Endothelial cell of umbilical vein (primary cell): ENCODE results near the gene EFNB3. TPM values are rescaled to one million over a fixed set of nuclear protein-coding genes. Genes with fewer than 3 reads are reported as not detected.

ENCODE experiments used
- BruUV-seq: library from RNA; stranded (reverse); fragments of 400-500 nt; replicated peaks from 2 replicates; lab custom pipeline; 2021; lab: Mats Ljungman, UMichigan
- CTCF ChIA-PET: fragments of 300-600, 350-600 bp; sonication (Branson Sonifier 250); formaldehyde crosslinking; loops from one replicate; lab custom pipeline; 2021; ENCODE audit warnings: antibody characterized with exemption, inconsistent platforms; lab: Charles Lee
- POLR2A ChIA-PET: fragments of 300-600, 350-600 bp; sonication (Branson Sonifier 250); formaldehyde crosslinking; loops from one replicate; lab custom pipeline; 2021; ENCODE audit warnings: antibody characterized with exemption, inconsistent platforms; lab: Charles Lee
- DNase-seq: peaks from one replicate; pipeline ENCODE4 v3.0.0-alpha.2; 2011; ENCODE audit warnings: low read depth, low spot score
- FAIRE-seq: peaks from 2 replicates; lab custom pipeline; 2011; peaks lifted over from hg19 to GRCh38; lab: Jason Lieb, UNC
- H2AFZ ChIP-seq: 2 replicates; pipeline ENCODE4 v1.6.0; 2012; ENCODE audit warnings: low read depth, low read length, control low read depth, inconsistent platforms
- H3K27ac ChIP-seq: 2 replicates; pipeline ENCODE4 v1.5.1; 2011; ENCODE audit warnings: low read depth, mild to moderate bottlenecking, control low read depth, low read length, moderate library complexity; ENCODE audit not compliant: insufficient read depth
- H3K27me3 ChIP-seq, 2 experiments: 2 replicates each; pipeline versions ENCODE4 v1.6.0 to v1.6.1; 2011; ENCODE audit warnings: low read length in 2 of 2, mixed read lengths in 1 of 2; ENCODE audit not compliant: control insufficient read depth in 2 of 2, insufficient read depth in 2 of 2
- H3K36me3 ChIP-seq, 2 experiments: 2 replicates in 1 of 2; 3 replicates in 1 of 2; pipeline ENCODE4 v1.5.1; 2011; ENCODE audit warnings: low read length in 2 of 2, mild to moderate bottlenecking in 1 of 2, moderate library complexity in 1 of 2; ENCODE audit not compliant: control insufficient read depth in 2 of 2, insufficient read depth in 2 of 2; ENCODE audit errors: extremely low read depth in 1 of 2
- H3K4me1 ChIP-seq: 3 replicates; pipeline ENCODE4 v1.5.1; 2011; ENCODE audit warnings: mild to moderate bottlenecking, low read length; ENCODE audit not compliant: control insufficient read depth, insufficient read depth; ENCODE audit errors: extremely low read depth
- H3K4me2 ChIP-seq: 2 replicates; pipeline ENCODE4 v1.6.1; 2011; ENCODE audit warnings: low read length, control low read depth, mixed read lengths; ENCODE audit not compliant: insufficient read depth
- H3K4me3 ChIP-seq, 3 experiments: fragments of 200-600 bp in 1 of 3; sonication (generic), shearing (Covaris generic) in 1 of 3; replicated peaks in 1 of 3; 2 replicates each; pipeline ENCODE4 v1.5.1; 2011 to 2016; ENCODE audit warnings: control low read depth in 3 of 3, low read length in 3 of 3, mild to moderate bottlenecking in 2 of 3, inconsistent platforms in 1 of 3, low read depth in 1 of 3, moderate library complexity in 1 of 3; ENCODE audit not compliant: insufficient read depth in 1 of 3
- H3K79me2 ChIP-seq: 2 replicates; pipeline ENCODE4 v1.6.0; 2012; ENCODE audit warnings: low read length, inconsistent platforms; ENCODE audit not compliant: control insufficient read depth, insufficient read depth
- H3K9ac ChIP-seq: replicated peaks from 2 replicates; pipeline ENCODE3; 2011; ENCODE audit warnings: low read length, control low read depth; ENCODE audit not compliant: insufficient read depth; ENCODE audit errors: extremely low read depth
- H3K9me1 ChIP-seq: replicated peaks from 3 replicates; pipeline ENCODE4 v1.6.0; 2011; ENCODE audit warnings: mild to moderate bottlenecking, low read length; ENCODE audit not compliant: control insufficient read depth, insufficient read depth; ENCODE audit errors: extremely low read depth
- H3K9me3 ChIP-seq: replicated peaks from 2 replicates; pipeline ENCODE4 v1.5.1; 2012; ENCODE audit warnings: low read length, inconsistent platforms; ENCODE audit not compliant: control insufficient read depth, insufficient read depth
- H4K20me1 ChIP-seq: replicated peaks from 2 replicates; pipeline ENCODE3; 2011; ENCODE audit warnings: mild to moderate bottlenecking, low read length; ENCODE audit not compliant: control insufficient read depth, insufficient read depth; ENCODE audit errors: extremely low read depth
- EZH2 ChIP-seq: IDR thresholded peaks from 2 replicates; pipeline ENCODE4 v1.6.1; 2012; ENCODE audit warnings: borderline replicate concordance, low read depth, mild to moderate bottlenecking, moderate library complexity, low read length, inconsistent platforms; ENCODE audit not compliant: severe bottlenecking
- FOS ChIP-seq: IDR thresholded peaks from 2 replicates; pipeline ENCODE4 v1.6.1; 2011; ENCODE audit warnings: mild to moderate bottlenecking, low read length, moderate library complexity, borderline replicate concordance; ENCODE audit not compliant: insufficient read depth
- GATA2 ChIP-seq: IDR thresholded peaks from 2 replicates; pipeline ENCODE4 v1.7.0; 2011; ENCODE audit warnings: low read depth, mild to moderate bottlenecking, moderate library complexity, mixed read lengths, low read length; ENCODE audit not compliant: insufficient read length, insufficient read depth
- JUN ChIP-seq: IDR thresholded peaks from 2 replicates; pipeline ENCODE4 v1.6.1; 2011; ENCODE audit warnings: borderline replicate concordance, low read depth; ENCODE audit not compliant: insufficient read length, insufficient read depth
- MYC ChIP-seq: IDR thresholded peaks from one replicate; pipeline ENCODE4 v1.6.1; 2011; ENCODE audit warnings: mild to moderate bottlenecking, low read depth, low read length
- POLR2A ChIP-seq: IDR thresholded peaks from 2 replicates; pipeline ENCODE4 v1.6.1; 2012; ENCODE audit warnings: low read depth, mild to moderate bottlenecking, control low read depth, low read length
- POLR2AphosphoS5 ChIP-seq: IDR thresholded peaks from 2 replicates; pipeline ENCODE4 v1.6.1; 2012; ENCODE audit warnings: low read depth, mild to moderate bottlenecking, control low read depth, low read length, moderate library complexity; ENCODE audit not compliant: insufficient read depth
- dilution Hi-C: fragments of 300-500 bp; cut with MboI; formaldehyde crosslinking; loops from one replicate; pipeline ENCODE4 v1.15.0; 2019; ENCODE audit warnings: low sequenced_read_pairs; ENCODE audit not compliant: extremely low pct_ligation_motif_present
- intact Hi-C: fragments of 100-400 bp; cut with micrococcal nuclease; formaldehyde crosslinking; loops from one replicate; pipeline ENCODE4 v1.10.0; 2022
- polyA plus RNA-seq, 4 experiments: library from polyadenylated mRNA; depleted of rRNA in 3 of 4; stranded (reverse) in 3 of 4; unstranded in 1 of 4; fragments of >200 nt; gene quantifications; 2 replicates each; pipeline versions ENCODE4 v1.2.1 to v1.2.3, GENCODE V29; 2011 to 2012; ENCODE audit warnings: missing spikeins in 1 of 4
- total RNA-seq: library from RNA; stranded (reverse); gene quantifications from 2 replicates; pipeline ENCODE4 v1.2.3, GENCODE V29; 2021
- TF ChIP-seq, protein P1 (sequence below): IDR thresholded peaks from 2 replicates; pipeline ENCODE4 v1.6.1; 2011; ENCODE audit not compliant: insufficient read depth, insufficient read length
- TF ChIP-seq, protein P2 (sequence below), 2 donors: IDR thresholded peaks; 1 replicate in 1 of 2; 2 replicates in 1 of 2; pipeline ENCODE4 v1.5.1; 2011; ENCODE audit warnings: low read length in 2 of 2, mild to moderate bottlenecking in 2 of 2, moderate library complexity in 2 of 2, control low read depth in 1 of 2, inconsistent platforms in 1 of 2, low read depth in 1 of 2; ENCODE audit not compliant: insufficient read depth in 1 of 2; ENCODE audit errors: extremely low read depth in 1 of 2

Gene EFNB3
- total and polyA plus RNA-seq, 2 donors (not counting 3 experiments of a cell fraction or from before 2014, with no cell fraction given), result 1.1 to 2.9 TPM

DNA sequence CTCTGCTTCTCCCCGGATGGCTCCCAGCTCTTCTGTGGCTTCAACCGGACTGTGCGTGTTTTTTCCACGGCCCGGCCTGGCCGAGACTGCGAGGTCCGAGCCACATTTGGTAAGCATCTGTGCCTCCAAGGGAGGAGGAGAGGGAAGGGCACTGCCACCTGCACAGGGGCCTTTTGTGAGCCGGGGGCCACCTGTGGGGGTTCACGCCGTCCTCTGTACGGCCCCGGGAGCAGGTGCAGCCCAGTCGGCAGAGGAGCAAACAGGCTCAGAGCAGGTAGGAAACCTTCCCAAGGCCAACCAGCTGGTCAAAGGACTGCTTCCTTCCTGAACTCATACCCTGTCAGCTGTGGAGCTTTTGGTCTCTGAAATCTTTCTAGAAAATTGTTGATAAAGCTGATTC lies 3.3 kb upstream of the EFNB3 start:
- TF ChIP-seq MYC (no peak), EZH2 (no peak), POLR2AphosphoS5 (no peak), POLR2A (no peak), JUN (no peak), FOS (no peak), GATA2 (no peak)
- TF ChIP-seq, protein P1, sequence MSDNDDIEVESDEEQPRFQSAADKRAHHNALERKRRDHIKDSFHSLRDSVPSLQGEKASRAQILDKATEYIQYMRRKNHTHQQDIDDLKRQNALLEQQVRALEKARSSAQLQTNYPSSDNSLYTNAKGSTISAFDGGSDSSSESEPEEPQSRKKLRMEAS, result no peak
- TF ChIP-seq, protein P2, sequence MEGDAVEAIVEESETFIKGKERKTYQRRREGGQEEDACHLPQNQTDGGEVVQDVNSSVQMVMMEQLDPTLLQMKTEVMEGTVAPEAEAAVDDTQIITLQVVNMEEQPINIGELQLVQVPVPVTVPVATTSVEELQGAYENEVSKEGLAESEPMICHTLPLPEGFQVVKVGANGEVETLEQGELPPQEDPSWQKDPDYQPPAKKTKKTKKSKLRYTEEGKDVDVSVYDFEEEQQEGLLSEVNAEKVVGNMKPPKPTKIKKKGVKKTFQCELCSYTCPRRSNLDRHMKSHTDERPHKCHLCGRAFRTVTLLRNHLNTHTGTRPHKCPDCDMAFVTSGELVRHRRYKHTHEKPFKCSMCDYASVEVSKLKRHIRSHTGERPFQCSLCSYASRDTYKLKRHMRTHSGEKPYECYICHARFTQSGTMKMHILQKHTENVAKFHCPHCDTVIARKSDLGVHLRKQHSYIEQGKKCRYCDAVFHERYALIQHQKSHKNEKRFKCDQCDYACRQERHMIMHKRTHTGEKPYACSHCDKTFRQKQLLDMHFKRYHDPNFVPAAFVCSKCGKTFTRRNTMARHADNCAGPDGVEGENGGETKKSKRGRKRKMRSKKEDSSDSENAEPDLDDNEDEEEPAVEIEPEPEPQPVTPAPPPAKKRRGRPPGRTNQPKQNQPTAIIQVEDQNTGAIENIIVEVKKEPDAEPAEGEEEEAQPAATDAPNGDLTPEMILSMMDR (IDR thresholded peaks at IDR 0.05; ENCODE audit: extremely low read depth in 1 of 2, insufficient read depth in 1 of 2, low read depth in 1 of 2, low read length in 2 of 2), result no peak
- Histone ChIP-seq H3K27ac (no peak overlapping the region), H3K9me1 (no peaks in the 10 kb centered on the region), H3K4me2 (no peak overlapping the region), H3K4me3 (no peak overlapping the region), H2AFZ (no peak overlapping the region), H3K9me3 (no peaks in the 10 kb centered on the region), H3K36me3 (peaks cover 0 to 8% of the 10 kb centered on the region in 2 experiments), H3K27me3 (peaks cover 24 to 26% of the 10 kb centered on the region in 2 experiments), H3K9ac (no peak overlapping the region), H3K4me1 (peaks cover 3% of the 10 kb centered on the region), H4K20me1 (no peaks in the 10 kb centered on the region), H3K79me2 (no peaks in the 10 kb centered on the region)
- POLR2A ChIA-PET, result interaction anchor here (1.5 kb wide), 1 partner anchor 13 kb away, joined by 3 read pairs; the partner anchor contains the start of gene WRAP53
- FAIRE-seq, result no peak
- no peak for DNase-seq
- dilution Hi-C loops (no loop called here), intact Hi-C loops (no loop called here)
- CTCF ChIA-PET, result interaction anchor here (1.2 kb wide), 1 partner anchor 13 kb away, joined by 3 read pairs; the partner anchor contains the start of gene WRAP53
- no TSS peak for BruUV-seq
